GM19463 (cell line): ENCODE results near the gene BCR.
"Not testable (repeated sequence)": the region's sequence is repeated elsewhere in the genome, so short reads cannot be mapped to it uniquely, and the experiment has no call there.

Experiments used
- ATAC-seq: cut with Tn5 transposase; IDR thresholded peaks from one replicate; pipeline ENCODE4 v1.9.1; 2021; ENCODE audit warnings: mild to moderate bottlenecking, moderate library complexity; ENCODE audit not compliant: unreplicated experiment

BCR gene

DNA sequence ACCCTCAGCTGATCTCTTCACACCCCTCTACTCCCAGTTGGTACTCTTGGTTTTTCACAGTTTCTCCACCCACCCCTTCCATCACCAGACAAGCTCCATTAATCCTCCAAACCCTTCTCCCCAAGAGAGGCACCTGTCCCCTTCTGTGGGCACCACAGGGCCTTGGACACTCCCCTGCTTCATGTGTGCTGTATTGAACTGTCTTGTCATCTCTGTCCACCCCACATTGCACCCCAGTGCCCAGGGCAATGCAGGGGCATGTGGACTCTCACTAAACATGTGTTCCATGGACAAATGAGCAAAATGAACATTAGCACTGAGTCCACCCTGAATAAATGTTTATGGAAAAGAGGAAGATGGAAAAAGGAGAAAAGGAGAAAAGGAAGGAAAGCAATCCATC is 181.4 kb downstream of the BCR start:
- no peak for ATAC-seq

GRCh38 chr22:23363683-23364082 is 183.4 kb downstream of the BCR start:
- ATAC-seq = no peak

DNA sequence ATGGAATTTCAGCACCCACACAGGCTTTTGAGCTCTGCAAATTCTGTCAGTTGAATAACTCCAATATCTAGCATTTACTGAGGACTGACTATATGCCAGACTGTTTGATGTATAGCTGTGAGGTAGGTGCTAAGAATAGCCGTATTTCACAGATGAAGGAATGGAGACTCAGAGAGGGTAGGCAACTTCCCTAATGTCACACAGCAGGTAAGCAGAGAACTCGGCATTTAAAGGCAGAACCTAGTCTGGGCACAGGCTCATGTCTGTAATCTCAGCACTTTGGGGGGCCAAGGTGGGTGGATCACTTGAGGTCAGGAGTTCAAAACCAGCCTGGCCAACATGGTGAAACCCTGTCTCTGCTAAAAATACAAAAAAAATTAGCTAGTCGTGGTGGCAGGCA is 184.1 kb downstream of the BCR start:
- ATAC-seq = no peak

- no peak for ATAC-seq
Measured at GRCh38 chr22:23365524-23365923, 185.2 kb downstream of the BCR start.

GRCh38 chr22:23365961-23366360 is 185.7 kb downstream of the BCR start:
- ATAC-seq = no peak

GRCh38 chr22:23367196-23367595 is 186.9 kb downstream of the BCR start:
- not testable (repeated sequence) for ATAC-seq
